ENCODE data around the gene ZC3H12D.

ZC3H12D gene

GRCh38 chr6:149501201-149501600, 16.4 kb upstream of the ZC3H12D start:
- TF ChIP-seq CTCF (conservative IDR thresholded peaks at IDR 0.05; ENCODE audit: low read length) (no peak), EZH2phosphoT487 (IDR thresholded peaks at IDR 0.05; ENCODE audit: borderline replicate concordance) (no peak)
- H3K9ac ChIP-seq (ENCODE audit: low read depth, low read length, poor library complexity, severe bottlenecking): no peak overlapping the region
- no peak overlapping the region for H3K4me2 ChIP-seq (ENCODE audit: low read depth, low read length, poor library complexity, severe bottlenecking)

GRCh38 chr6:149500096-149500495, 15.3 kb upstream of the ZC3H12D start:
- Histone ChIP-seq H3K9ac (ENCODE audit: low read depth, low read length, poor library complexity, severe bottlenecking) (no peak overlapping the region), H3K79me2 (ENCODE audit: insufficient read depth, low read length) (no peaks in the 10 kb centered on the region), H3K27me3 (ENCODE audit: insufficient read depth, low read length, poor library complexity, severe bottlenecking) (no peaks in the 10 kb centered on the region), H3F3A (ENCODE audit: low read depth) (no peaks in the 10 kb centered on the region), H4K20me1 (ENCODE audit: insufficient read depth, low read length, poor library complexity, severe bottlenecking) (no peaks in the 10 kb centered on the region), H2AFZ (ENCODE audit: low read length) (no peak overlapping the region), H3K9me3 (ENCODE audit: insufficient read depth, low read depth, low read length) (no peaks in the 10 kb centered on the region), H3K4me2 (ENCODE audit: low read depth, low read length, poor library complexity, severe bottlenecking) (no peak overlapping the region), H3K4me1 (ENCODE audit: insufficient read depth, low read length, poor library complexity, severe bottlenecking) (no peaks in the 10 kb centered on the region), H3K4me3 (ENCODE audit: low read length, poor library complexity, severe bottlenecking) (no peak overlapping the region), H3K9me2 (replicated peaks; ENCODE audit: low read depth, low read length) (no peaks in the 10 kb centered on the region), H3K36me3 (ENCODE audit: insufficient read depth, low read length) (peaks cover 3% of the 10 kb centered on the region; the same call in 1 of the 2 replicates)
- TF ChIP-seq CTCF (conservative IDR thresholded peaks at IDR 0.05; ENCODE audit: low read length) (no peak), EZH2phosphoT487 (IDR thresholded peaks at IDR 0.05; ENCODE audit: borderline replicate concordance) (no peak)

More at GRCh38 chr6:149501201-149501600, 16.4 kb upstream of the ZC3H12D start:
- no peaks in the 10 kb centered on the region for H4K20me1 ChIP-seq (ENCODE audit: insufficient read depth, low read length, poor library complexity, severe bottlenecking)
- no peaks in the 10 kb centered on the region for H3K4me1 ChIP-seq (ENCODE audit: insufficient read depth, low read length, poor library complexity, severe bottlenecking)
- no peaks in the 10 kb centered on the region for H3K9me2 ChIP-seq (replicated peaks; ENCODE audit: low read depth, low read length)
- H3K36me3 ChIP-seq (ENCODE audit: insufficient read depth, low read length): peaks cover 11% of the 10 kb centered on the region; the same call in 1 of the 2 replicates
- no peaks in the 10 kb centered on the region for H3K79me2 ChIP-seq (ENCODE audit: insufficient read depth, low read length)
- no peak overlapping the region for H2AFZ ChIP-seq (ENCODE audit: low read length)
- no peaks in the 10 kb centered on the region for H3F3A ChIP-seq (ENCODE audit: low read depth)
- H3K4me3 ChIP-seq (ENCODE audit: low read length, poor library complexity, severe bottlenecking): no peak overlapping the region
- no peaks in the 10 kb centered on the region for H3K27me3 ChIP-seq (ENCODE audit: insufficient read depth, low read length, poor library complexity, severe bottlenecking)
- no peaks in the 10 kb centered on the region for H3K9me3 ChIP-seq (ENCODE audit: insufficient read depth, low read depth, low read length)

GRCh38 chr6:149499066-149499465, 14.3 kb upstream of the ZC3H12D start:
- no peaks in the 10 kb centered on the region for H3K79me2 ChIP-seq (ENCODE audit: insufficient read depth, low read length)
- H4K20me1 ChIP-seq (ENCODE audit: insufficient read depth, low read length, poor library complexity, severe bottlenecking): no peaks in the 10 kb centered on the region
- H3K4me3 ChIP-seq (ENCODE audit: low read length, poor library complexity, severe bottlenecking): no peak overlapping the region
- H3K9me2 ChIP-seq (replicated peaks; ENCODE audit: low read depth, low read length): no peaks in the 10 kb centered on the region
- no peak overlapping the region for H3K4me2 ChIP-seq (ENCODE audit: low read depth, low read length, poor library complexity, severe bottlenecking)
- H3K36me3 ChIP-seq (ENCODE audit: insufficient read depth, low read length): no peaks in the 10 kb centered on the region
- H3K4me1 ChIP-seq (ENCODE audit: insufficient read depth, low read length, poor library complexity, severe bottlenecking): no peaks in the 10 kb centered on the region
- no peaks in the 10 kb centered on the region for H3K27me3 ChIP-seq (ENCODE audit: insufficient read depth, low read length, poor library complexity, severe bottlenecking)
- H3K9ac ChIP-seq (ENCODE audit: low read depth, low read length, poor library complexity, severe bottlenecking): no peak overlapping the region
- H3F3A ChIP-seq (ENCODE audit: low read depth): no peaks in the 10 kb centered on the region
- no peaks in the 10 kb centered on the region for H3K9me3 ChIP-seq (ENCODE audit: insufficient read depth, low read depth, low read length)
- H2AFZ ChIP-seq (ENCODE audit: low read length): no peak overlapping the region
- TF ChIP-seq CTCF (conservative IDR thresholded peaks at IDR 0.05; ENCODE audit: low read length): no peak
- TF ChIP-seq EZH2phosphoT487 (IDR thresholded peaks at IDR 0.05; ENCODE audit: borderline replicate concordance): no peak
